Mesenchymal stem cell (in vitro differentiated cells and primary cell): ENCODE data around the gene NTRK2.

Experiments used
- DNase-seq: peaks from one replicate; pipeline ENCODE4 v3.0.0-alpha.2; 2013
- H2AFZ ChIP-seq: one replicate; pipeline ENCODE4 v1.6.1; 2013; ENCODE audit warnings: low read depth, mild to moderate bottlenecking, control low read depth, inconsistent platforms, low read length, moderate library complexity
- H2AK5ac ChIP-seq: 2 replicates; pipeline ENCODE4 v1.6.1; 2013; ENCODE audit warnings: low read length, moderate library complexity, mild to moderate bottlenecking, inconsistent platforms; ENCODE audit not compliant: severe bottlenecking
- H2BK120ac ChIP-seq: one replicate; pipeline ENCODE4 v1.6.1; 2013; ENCODE audit warnings: low read depth, mild to moderate bottlenecking, inconsistent platforms, low read length, moderate library complexity
- H2BK12ac ChIP-seq, 2 experiments: one replicate each; pipeline ENCODE4 v1.6.1; 2013; ENCODE audit warnings: inconsistent platforms in 2 of 2, low read length in 2 of 2, mild to moderate bottlenecking in 2 of 2, moderate library complexity in 2 of 2, control low read depth in 1 of 2
- H2BK15ac ChIP-seq: one replicate; pipeline ENCODE4 v1.6.1; 2013; ENCODE audit warnings: mild to moderate bottlenecking, low read depth, inconsistent platforms; ENCODE audit not compliant: poor library complexity, severe bottlenecking
- H2BK5ac ChIP-seq: 2 replicates; pipeline ENCODE4 v1.6.1; 2013; ENCODE audit warnings: low read depth, mild to moderate bottlenecking, low read length, control low read depth, inconsistent platforms; ENCODE audit not compliant: poor library complexity, severe bottlenecking
- H3K14ac ChIP-seq, 2 experiments: one replicate each; pipeline ENCODE4 v1.6.1; 2013; ENCODE audit warnings: inconsistent platforms in 2 of 2, low read length in 2 of 2, control low read depth in 1 of 2, mild to moderate bottlenecking in 1 of 2, moderate library complexity in 1 of 2
- H3K18ac ChIP-seq, 2 experiments: one replicate each; pipeline ENCODE4 v1.6.1; 2013; ENCODE audit warnings: inconsistent platforms in 2 of 2, low read length in 2 of 2, control low read depth in 1 of 2, low read depth in 1 of 2, mild to moderate bottlenecking in 1 of 2
- H3K23ac ChIP-seq, 2 experiments: one replicate each; pipeline ENCODE4 v1.6.1; 2013; ENCODE audit warnings: inconsistent platforms in 2 of 2, low read length in 2 of 2, mild to moderate bottlenecking in 2 of 2, moderate library complexity in 2 of 2, control low read depth in 1 of 2
- H3K27ac ChIP-seq: 2 replicates; pipeline ENCODE4 v1.5.1; 2013; ENCODE audit warnings: mild to moderate bottlenecking, moderate library complexity, low read length, control low read depth, inconsistent platforms; ENCODE audit not compliant: poor library complexity, severe bottlenecking
- H3K27me3 ChIP-seq, 2 experiments: 2 replicates each; pipeline versions ENCODE4 v1.6.1 to v1.7.0; 2013; ENCODE audit warnings: low read length in 2 of 2, mild to moderate bottlenecking in 2 of 2, moderate library complexity in 2 of 2, control low read depth in 1 of 2, inconsistent platforms in 1 of 2; ENCODE audit not compliant: control insufficient read depth in 1 of 2, insufficient read depth in 1 of 2
- H3K36me3 ChIP-seq, 2 experiments: 2 replicates each; pipeline versions ENCODE4 v1.6.1 to v1.7.0; 2013; ENCODE audit warnings: low read length in 2 of 2, control low read depth in 1 of 2, inconsistent platforms in 1 of 2, low read depth in 1 of 2, mild to moderate bottlenecking in 1 of 2; ENCODE audit not compliant: insufficient read depth in 2 of 2, control insufficient read depth in 1 of 2
- H3K4ac ChIP-seq, 2 experiments: one replicate each; pipeline ENCODE4 v1.6.1; 2013; ENCODE audit warnings: inconsistent platforms in 2 of 2, low read length in 2 of 2, mild to moderate bottlenecking in 2 of 2, moderate library complexity in 2 of 2, control low read depth in 1 of 2, low read depth in 1 of 2
- H3K4me1 ChIP-seq: 2 replicates; pipeline ENCODE4 v1.6.1; 2013; ENCODE audit warnings: low read depth, low read length, control low read depth; ENCODE audit not compliant: control insufficient read depth, insufficient read depth
- H3K4me2 ChIP-seq: 2 replicates; pipeline ENCODE4 v1.6.1; 2013; ENCODE audit warnings: low read length, mild to moderate bottlenecking, inconsistent platforms; ENCODE audit not compliant: poor library complexity, severe bottlenecking
- H3K4me3 ChIP-seq, 2 experiments: 2 replicates each; pipeline versions ENCODE4 v1.5.1 to v1.7.0; 2013; ENCODE audit warnings: low read length in 2 of 2, mild to moderate bottlenecking in 2 of 2, control low read depth in 1 of 2, low read depth in 1 of 2; ENCODE audit not compliant: insufficient read depth in 1 of 2
- H3K79me1 ChIP-seq: replicated peaks from 2 replicates; pipeline ENCODE4 v1.6.1; 2013; ENCODE audit warnings: mild to moderate bottlenecking, control low read depth, low read length, inconsistent platforms; ENCODE audit not compliant: poor library complexity, severe bottlenecking
- H3K9ac ChIP-seq: 2 replicates; pipeline ENCODE4 v1.7.0; 2013; ENCODE audit warnings: mild to moderate bottlenecking, low read length, moderate library complexity
- H3K9me3 ChIP-seq: 2 replicates; pipeline ENCODE4 v1.7.0; 2013; ENCODE audit warnings: mild to moderate bottlenecking, low read length; ENCODE audit not compliant: control insufficient read depth
- H4K8ac ChIP-seq: one replicate; pipeline ENCODE4 v1.6.1; 2013; ENCODE audit warnings: inconsistent platforms, mild to moderate bottlenecking, low read length, moderate library complexity
- H4K91ac ChIP-seq: one replicate; pipeline ENCODE4 v1.6.1; 2013; ENCODE audit warnings: mild to moderate bottlenecking, low read length, inconsistent platforms
- WGBS: methylation state at CpG from one replicate; pipeline ENCODE4 v1.1.7; 2013; ENCODE audit warnings: mixed read lengths; 5-methylcytosine and 5-hydroxymethylcytosine counted together

NTRK2 gene

DNA sequence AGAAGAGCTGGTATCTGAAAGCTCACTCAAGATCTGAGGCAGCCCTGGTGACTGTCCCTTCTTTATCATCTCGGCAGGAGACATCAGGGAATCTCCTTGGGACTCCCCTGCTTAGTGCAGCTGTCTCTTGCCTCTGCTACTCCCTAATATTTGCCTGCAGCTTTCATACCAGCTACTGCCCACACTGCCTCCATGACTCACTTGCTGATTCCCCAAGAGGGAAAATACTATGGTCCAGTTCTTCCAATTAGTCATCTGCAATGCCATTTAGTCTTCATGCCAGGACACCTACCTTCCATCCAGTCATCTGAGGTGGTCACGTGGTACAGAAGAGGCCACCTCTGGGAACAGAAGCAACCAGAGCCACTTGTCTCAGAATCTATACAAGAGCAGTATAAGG lies 270.8 kb downstream of the NTRK2 start:
- DNase-seq: no peak
- Histone ChIP-seq H3K14ac (no peak overlapping the region), H3K27me3 (peaks cover 0 to 5% of the 10 kb centered on the region in 2 experiments), H3K4me1 (no peaks in the 10 kb centered on the region), H2AFZ (no peak overlapping the region), H3K23ac (no peak overlapping the region), H2AK5ac (no peak overlapping the region), H3K4me2 (no peak overlapping the region), H3K9me3 (no peaks in the 10 kb centered on the region), H2BK15ac (no peak overlapping the region), H2BK120ac (no peak overlapping the region), H3K9ac (peak overlapping the region; percentile 13), H2BK12ac (no peak overlapping the region), H3K36me3 (no peaks in the 10 kb centered on the region), H3K27ac (no peak overlapping the region), H2BK5ac (no peak overlapping the region), H3K4ac (no peak overlapping the region), H3K79me1 (no peaks in the 10 kb centered on the region), H3K18ac (no peak overlapping the region), H4K8ac (no peak overlapping the region), H4K91ac (no peak overlapping the region), H3K4me3 (peak overlapping the region in 1 of 2 experiments; percentile 40)
- WGBS: 59% methylated on average over 2 of the region's 2 CpGs

DNA sequence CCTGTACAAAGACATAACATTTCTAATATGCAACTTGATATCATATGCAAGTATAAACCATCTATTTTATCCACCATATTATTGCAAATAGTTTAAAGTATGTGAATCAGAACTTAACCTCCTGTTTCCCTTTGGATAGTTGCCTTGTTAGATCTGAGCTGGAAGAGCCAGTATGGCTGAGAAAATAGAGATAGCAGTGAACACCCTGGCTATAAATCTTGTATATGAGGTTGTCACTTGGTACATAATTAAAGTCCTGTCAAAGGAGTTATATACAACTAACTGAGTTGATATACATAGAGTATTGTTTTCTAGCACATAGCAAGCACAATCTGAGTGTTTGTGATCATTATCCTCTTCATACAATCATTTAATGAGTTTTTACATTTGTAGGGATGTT lies 272.3 kb downstream of the NTRK2 start:
- Histone ChIP-seq H2BK12ac (no peak overlapping the region), H4K8ac (no peak overlapping the region), H3K4ac (no peak overlapping the region), H3K4me3 (no peak overlapping the region), H3K4me1 (no peaks in the 10 kb centered on the region), H3K9ac (no peak overlapping the region), H3K23ac (no peak overlapping the region), H3K18ac (no peak overlapping the region), H2AFZ (no peak overlapping the region), H4K91ac (no peak overlapping the region), H3K36me3 (no peaks in the 10 kb centered on the region), H2BK15ac (no peak overlapping the region), H3K4me2 (no peak overlapping the region), H2BK120ac (no peak overlapping the region), H2BK5ac (no peak overlapping the region), H3K27me3 (no peaks in the 10 kb centered on the region), H2AK5ac (no peak overlapping the region), H3K9me3 (no peaks in the 10 kb centered on the region), H3K79me1 (no peaks in the 10 kb centered on the region), H3K27ac (no peak overlapping the region), H3K14ac (no peak overlapping the region)
- DNase-seq: no peak

DNA sequence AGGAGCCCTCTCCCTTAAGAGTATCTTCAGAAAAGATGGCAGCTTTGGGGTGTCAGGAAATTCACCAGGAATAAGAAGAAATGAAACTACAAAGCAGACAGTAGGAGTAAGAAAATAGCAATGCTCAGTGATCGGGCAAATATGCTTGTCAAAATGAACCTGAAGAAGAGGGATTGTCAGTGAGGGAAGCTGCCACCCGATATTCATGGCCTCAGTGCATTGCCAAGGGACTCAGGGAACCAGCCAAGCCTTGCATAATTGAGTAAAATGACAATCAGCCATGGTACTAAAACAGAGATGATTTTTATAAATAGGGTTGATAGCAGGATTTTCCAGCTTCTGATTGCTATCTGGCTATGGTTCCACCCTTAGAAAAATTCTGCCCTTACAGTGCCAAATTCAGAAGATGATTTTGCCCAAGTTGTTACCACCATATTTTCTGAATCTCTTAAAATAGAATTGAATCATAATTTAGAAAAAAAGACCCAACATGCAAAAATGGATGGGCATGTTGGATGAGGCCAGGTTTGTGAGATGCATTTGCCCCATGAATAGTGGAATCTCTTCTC lies 274.0 kb downstream of the NTRK2 start:
- Histone ChIP-seq H2BK5ac (no peak overlapping the region), H3K14ac (no peak overlapping the region), H3K18ac (no peak overlapping the region), H3K79me1 (no peaks in the 10 kb centered on the region), H3K4ac (no peak overlapping the region), H3K4me3 (no peak overlapping the region), H2BK12ac (no peak overlapping the region), H3K4me2 (no peak overlapping the region), H4K8ac (no peak overlapping the region), H3K9ac (no peak overlapping the region), H3K27ac (no peak overlapping the region), H3K36me3 (no peaks in the 10 kb centered on the region), H3K23ac (no peak overlapping the region), H3K9me3 (no peaks in the 10 kb centered on the region), H2AK5ac (no peak overlapping the region), H2BK15ac (no peak overlapping the region), H4K91ac (no peak overlapping the region), H2AFZ (no peak overlapping the region), H3K4me1 (no peaks in the 10 kb centered on the region), H3K27me3 (peaks cover 0 to 2% of the 10 kb centered on the region in 2 experiments), H2BK120ac (no peak overlapping the region)
- WGBS: 77% methylated on average over 2 of the region's 2 CpGs
- DNase-seq: no peak

DNA sequence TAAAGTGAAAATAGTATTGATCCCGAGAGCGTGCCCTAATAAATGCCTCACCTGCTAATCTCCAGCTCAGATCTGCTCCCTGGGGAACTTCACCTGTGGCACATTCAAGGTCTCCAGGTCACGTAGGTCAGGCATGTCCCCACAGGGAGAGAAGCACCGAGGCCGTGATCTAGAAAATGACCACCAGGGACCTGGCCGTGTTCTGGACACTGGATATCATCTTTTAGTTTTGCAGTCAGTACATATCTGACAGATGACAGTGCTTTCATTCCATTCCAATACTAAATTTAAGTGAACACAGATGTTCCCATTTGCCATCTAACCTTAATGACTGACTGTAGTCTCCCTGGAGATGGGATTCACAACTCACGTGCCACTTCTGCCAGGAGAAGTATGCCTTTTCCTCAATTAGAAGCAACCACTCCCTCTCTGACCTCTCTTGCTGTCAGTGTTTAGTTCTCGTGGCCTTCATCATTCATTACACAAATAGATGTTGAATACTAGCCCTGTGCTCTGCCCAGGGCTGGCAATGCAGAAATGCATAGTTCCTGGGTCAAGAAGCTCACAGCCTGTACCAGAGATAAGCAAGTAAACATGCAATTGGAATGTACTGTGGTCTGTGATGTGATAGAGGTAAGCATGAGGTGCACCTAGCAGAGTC lies 276.5 kb downstream of the NTRK2 start:
- Histone ChIP-seq H3K14ac (no peak overlapping the region), H3K18ac (no peak overlapping the region), H3K36me3 (no peaks in the 10 kb centered on the region), H2AK5ac (no peak overlapping the region), H2BK15ac (no peak overlapping the region), H3K4ac (no peak overlapping the region), H3K27me3 (peaks cover 0 to 22% of the 10 kb centered on the region in 2 experiments), H2BK12ac (no peak overlapping the region), H3K4me1 (no peaks in the 10 kb centered on the region), H2AFZ (no peak overlapping the region), H3K9ac (no peak overlapping the region), H3K4me3 (peak overlapping the region in 1 of 2 experiments; percentile 12), H4K91ac (no peak overlapping the region), H3K9me3 (no peaks in the 10 kb centered on the region), H3K79me1 (no peaks in the 10 kb centered on the region), H3K27ac (no peak overlapping the region), H3K23ac (no peak overlapping the region), H4K8ac (no peak overlapping the region), H2BK120ac (no peak overlapping the region), H3K4me2 (no peak overlapping the region), H2BK5ac (no peak overlapping the region)
- WGBS: 80% methylated on average over 8 of the region's 8 CpGs
- no peak for DNase-seq
